ENCODE data around the gene NFE2L2. TPM values are rescaled to one million over a fixed set of nuclear protein-coding genes. Genes with fewer than 3 reads are reported as not detected.

The NFE2L2 gene
- total RNA-seq, 4 donors from 2014 or later = 33.0 to 93.3 (median 59.1) TPM

GRCh38 chr2:177295484-177295883 is 31.0 kb upstream of the NFE2L2 start:
- intact Hi-C loops (cut with DNase I; ENCODE audit: low total_unique reads) = no loop called here
- in situ Hi-C loops (cut with MboI; ENCODE audit: low sequenced_read_pairs in 4 of 4) = loop anchor here in 2 of 4 donors (10.0 to 25.0 kb wide), 2 partner anchors 108 to 131 kb away; no protein-coding TSS in a partner anchor
- Histone ChIP-seq H3K36me3 (no peaks in the 10 kb centered on the region), H3K27ac (peak overlapping the region in 3 of 4 donors; percentile 0 to 41 (median 35)), H3K4me3 (no peak overlapping the region), H3K4me1 (peaks cover 0 to 3% of the 10 kb centered on the region in 2 donors), H3K9me3 (no peaks in the 10 kb centered on the region), H3K27me3 (no peaks in the 10 kb centered on the region)
- ATAC-seq = peak; percentile 36 to 69
- DNase-seq = no peak
- TF ChIP-seq, protein P1, sequence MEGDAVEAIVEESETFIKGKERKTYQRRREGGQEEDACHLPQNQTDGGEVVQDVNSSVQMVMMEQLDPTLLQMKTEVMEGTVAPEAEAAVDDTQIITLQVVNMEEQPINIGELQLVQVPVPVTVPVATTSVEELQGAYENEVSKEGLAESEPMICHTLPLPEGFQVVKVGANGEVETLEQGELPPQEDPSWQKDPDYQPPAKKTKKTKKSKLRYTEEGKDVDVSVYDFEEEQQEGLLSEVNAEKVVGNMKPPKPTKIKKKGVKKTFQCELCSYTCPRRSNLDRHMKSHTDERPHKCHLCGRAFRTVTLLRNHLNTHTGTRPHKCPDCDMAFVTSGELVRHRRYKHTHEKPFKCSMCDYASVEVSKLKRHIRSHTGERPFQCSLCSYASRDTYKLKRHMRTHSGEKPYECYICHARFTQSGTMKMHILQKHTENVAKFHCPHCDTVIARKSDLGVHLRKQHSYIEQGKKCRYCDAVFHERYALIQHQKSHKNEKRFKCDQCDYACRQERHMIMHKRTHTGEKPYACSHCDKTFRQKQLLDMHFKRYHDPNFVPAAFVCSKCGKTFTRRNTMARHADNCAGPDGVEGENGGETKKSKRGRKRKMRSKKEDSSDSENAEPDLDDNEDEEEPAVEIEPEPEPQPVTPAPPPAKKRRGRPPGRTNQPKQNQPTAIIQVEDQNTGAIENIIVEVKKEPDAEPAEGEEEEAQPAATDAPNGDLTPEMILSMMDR (IDR thresholded peaks at IDR 0.05 in 4 of 5, conservative IDR thresholded peaks at IDR 0.05 in 1 of 5) = no peak
- no peak for TF ChIP-seq POLR2A (IDR thresholded peaks at IDR 0.05)

DNA sequence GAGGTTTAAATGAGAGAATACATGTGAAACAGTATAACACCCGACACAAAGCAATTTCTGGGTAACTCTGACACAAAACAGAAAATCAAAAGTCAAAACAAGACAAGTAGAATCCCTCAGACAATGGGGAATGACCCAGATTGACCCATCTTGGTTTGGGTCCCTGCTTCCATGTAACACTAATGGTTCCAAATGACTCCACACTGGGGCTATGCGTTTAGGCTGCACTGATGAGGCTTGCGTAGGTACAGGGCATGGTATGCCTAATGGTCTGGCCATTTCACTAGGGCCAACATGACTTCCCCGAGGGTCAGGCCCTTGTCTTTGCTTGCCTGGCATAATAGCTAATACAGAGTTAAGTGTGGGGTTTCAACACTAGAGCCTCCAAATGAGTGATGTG is 27.2 kb upstream of the NFE2L2 start:
- Histone ChIP-seq H3K36me3 (no peaks in the 10 kb centered on the region), H3K27ac (no peak overlapping the region), H3K4me1 (peaks cover 0 to 6% of the 10 kb centered on the region in 2 donors), H3K9me3 (no peaks in the 10 kb centered on the region), H3K4me3 (no peak overlapping the region), H3K27me3 (no peaks in the 10 kb centered on the region)
- in situ Hi-C loops (cut with MboI; ENCODE audit: low sequenced_read_pairs in 4 of 4) = loop anchor here in 2 of 4 donors (10.0 to 25.0 kb wide), 2 partner anchors 104 to 127 kb away; no protein-coding TSS in a partner anchor
- TF ChIP-seq, protein P1 (IDR thresholded peaks at IDR 0.05 in 4 of 5, conservative IDR thresholded peaks at IDR 0.05 in 1 of 5) = no peak
- no peak for TF ChIP-seq POLR2A (IDR thresholded peaks at IDR 0.05)
- intact Hi-C loops (cut with DNase I; ENCODE audit: low total_unique reads) = no loop called here
- DNase-seq (no peak), ATAC-seq (no peak)

- H3K27me3 ChIP-seq = no peaks in the 10 kb centered on the region
- TF ChIP-seq, protein P1 (IDR thresholded peaks at IDR 0.05 in 4 of 5, conservative IDR thresholded peaks at IDR 0.05 in 1 of 5) = no peak
- no peak for TF ChIP-seq POLR2A (IDR thresholded peaks at IDR 0.05)
- H3K9me3 ChIP-seq = no peaks in the 10 kb centered on the region
- H3K4me3 ChIP-seq = no peak overlapping the region
- intact Hi-C loops (cut with DNase I; ENCODE audit: low total_unique reads) (no loop called here), in situ Hi-C loops (cut with MboI; ENCODE audit: low sequenced_read_pairs in 4 of 4) (loop anchor here in 3 of 4 donors (10.0 to 25.0 kb wide), 2 partner anchors 103 to 125 kb away; no protein-coding TSS in a partner anchor)
- DNase-seq (no peak), ATAC-seq (no peak)
- no peak overlapping the region for H3K27ac ChIP-seq
- no peaks in the 10 kb centered on the region for H3K36me3 ChIP-seq
- peaks cover 9 to 14% of the 10 kb centered on the region in 2 donors for H3K4me1 ChIP-seq
Measured at GRCh38 chr2:177289824-177290628, 25.5 kb upstream of the NFE2L2 start.

GRCh38 chr2:177287814-177288213 is 23.3 kb upstream of the NFE2L2 start:
- no peak overlapping the region for H3K27ac ChIP-seq
- ATAC-seq = no peak
- TF ChIP-seq, protein P1 (IDR thresholded peaks at IDR 0.05 in 4 of 5, conservative IDR thresholded peaks at IDR 0.05 in 1 of 5) = no peak
- TF ChIP-seq POLR2A (IDR thresholded peaks at IDR 0.05) = no peak
- peaks cover 14 to 26% of the 10 kb centered on the region in 2 donors for H3K4me1 ChIP-seq
- no peak for DNase-seq
- H3K36me3 ChIP-seq = no peaks in the 10 kb centered on the region
- H3K4me3 ChIP-seq = no peak overlapping the region
- no peaks in the 10 kb centered on the region for H3K9me3 ChIP-seq
- in situ Hi-C loops (cut with MboI; ENCODE audit: low sequenced_read_pairs in 4 of 4) (loop anchor here in 2 of 4 donors (10.0 to 25.0 kb wide), 2 partner anchors 101 to 123 kb away; no protein-coding TSS in a partner anchor), intact Hi-C loops (cut with DNase I; ENCODE audit: low total_unique reads) (no loop called here)
- no peaks in the 10 kb centered on the region for H3K27me3 ChIP-seq

Data from gastrocnemius medialis (tissue), 4 donors.